GM12864 (cell line): Measurements from ENCODE around the gene SHISAL1.
"Not testable (repeated sequence)": the region's sequence is repeated elsewhere in the genome, so short reads cannot be mapped to it uniquely, and the experiment has no call there.

Experiments
- DNase-seq: peaks from one replicate; pipeline ENCODE4 v3.0.0-alpha.2; 2011; ENCODE audit warnings: low read depth
- H3K4me3 ChIP-seq: 2 replicates; pipeline ENCODE4 v1.5.1; 2011; ENCODE audit warnings: mild to moderate bottlenecking, low read depth, low read length, control low read depth
- CTCF ChIP-seq: IDR thresholded peaks from 2 replicates; pipeline ENCODE4 v1.5.1; 2011; ENCODE audit warnings: low read depth, mild to moderate bottlenecking, moderate library complexity, low read length, control low read depth, inconsistent platforms; ENCODE audit errors: missing control alignments

The SHISAL1 gene

GRCh38 chr22:44326491-44326885 lies 13.7 kb upstream of the SHISAL1 start:
- no peak overlapping the region for H3K4me3 ChIP-seq
- DNase-seq, result no peak
- TF ChIP-seq CTCF, result no peak

GRCh38 chr22:44325718-44326490 lies 13.2 kb upstream of the SHISAL1 start:
- no peak for TF ChIP-seq CTCF
- H3K4me3 ChIP-seq, result no peak overlapping the region
- DNase-seq, result no peak

GRCh38 chr22:44323140-44323790 lies 10.5 kb upstream of the SHISAL1 start:
- not testable (repeated sequence) for DNase-seq, H3K4me3 ChIP-seq

GRCh38 chr22:44319685-44320084 lies 6.9 kb upstream of the SHISAL1 start:
- TF ChIP-seq CTCF, result no peak
- no peak for DNase-seq
- no peak overlapping the region for H3K4me3 ChIP-seq

- H3K4me3 ChIP-seq, result no peak overlapping the region
- no peak for DNase-seq
- TF ChIP-seq CTCF, result no peak
These were observed 6.0 kb upstream of the SHISAL1 start for GRCh38 chr22:44318751-44319150.

GRCh38 chr22:44317886-44318637 lies 5.3 kb upstream of the SHISAL1 start:
- no peak overlapping the region for H3K4me3 ChIP-seq
- no peak for TF ChIP-seq CTCF
- no peak for DNase-seq

GRCh38 chr22:44317123-44317444 lies 4.3 kb upstream of the SHISAL1 start:
- H3K4me3 ChIP-seq, result no peak overlapping the region
- TF ChIP-seq CTCF, result no peak
- no peak for DNase-seq
